Measurements from ENCODE around the gene NAA50.

DNA sequence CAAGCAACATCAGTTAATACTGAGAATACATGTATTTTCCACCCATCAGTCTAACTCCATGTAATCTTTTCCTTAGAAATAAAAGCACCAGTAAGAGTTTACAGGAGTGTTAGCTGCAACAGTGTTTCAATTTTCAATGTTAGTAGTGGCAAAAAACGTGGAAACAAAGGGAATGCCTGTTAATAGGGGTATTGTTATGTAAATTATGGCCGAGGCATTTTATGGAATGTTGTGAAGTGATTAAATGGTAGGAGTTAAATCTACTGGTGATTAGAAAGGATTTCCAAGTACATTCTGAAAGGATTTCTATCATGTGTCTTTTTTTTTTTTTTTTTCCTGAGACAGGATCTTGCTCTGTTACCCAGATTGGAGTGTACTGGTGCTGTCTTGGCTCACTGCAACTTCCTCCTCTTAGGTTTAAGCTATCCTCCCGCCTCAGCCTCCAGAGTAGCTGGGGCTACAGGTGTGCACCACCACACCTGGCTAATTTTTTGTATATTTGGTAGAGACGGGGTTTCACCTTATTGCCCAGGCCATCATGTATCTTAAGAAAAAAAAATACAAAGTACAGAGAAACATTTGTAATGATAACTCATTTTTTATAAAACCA, 7.4 kb upstream of the NAA50 start:
- TF ChIP-seq EP300 (IDR thresholded peaks at IDR 0.05) (no peak), POLR2A (IDR thresholded peaks at IDR 0.05) (no peak)
- TF ChIP-seq, protein P1, sequence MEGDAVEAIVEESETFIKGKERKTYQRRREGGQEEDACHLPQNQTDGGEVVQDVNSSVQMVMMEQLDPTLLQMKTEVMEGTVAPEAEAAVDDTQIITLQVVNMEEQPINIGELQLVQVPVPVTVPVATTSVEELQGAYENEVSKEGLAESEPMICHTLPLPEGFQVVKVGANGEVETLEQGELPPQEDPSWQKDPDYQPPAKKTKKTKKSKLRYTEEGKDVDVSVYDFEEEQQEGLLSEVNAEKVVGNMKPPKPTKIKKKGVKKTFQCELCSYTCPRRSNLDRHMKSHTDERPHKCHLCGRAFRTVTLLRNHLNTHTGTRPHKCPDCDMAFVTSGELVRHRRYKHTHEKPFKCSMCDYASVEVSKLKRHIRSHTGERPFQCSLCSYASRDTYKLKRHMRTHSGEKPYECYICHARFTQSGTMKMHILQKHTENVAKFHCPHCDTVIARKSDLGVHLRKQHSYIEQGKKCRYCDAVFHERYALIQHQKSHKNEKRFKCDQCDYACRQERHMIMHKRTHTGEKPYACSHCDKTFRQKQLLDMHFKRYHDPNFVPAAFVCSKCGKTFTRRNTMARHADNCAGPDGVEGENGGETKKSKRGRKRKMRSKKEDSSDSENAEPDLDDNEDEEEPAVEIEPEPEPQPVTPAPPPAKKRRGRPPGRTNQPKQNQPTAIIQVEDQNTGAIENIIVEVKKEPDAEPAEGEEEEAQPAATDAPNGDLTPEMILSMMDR (IDR thresholded peaks at IDR 0.05) = no peak

All from ovary (tissue), 3 donors.